Erythroblast (primary cell): ENCODE results near the gene FAM13A.
"Not testable (repeated sequence)": the region's sequence is repeated elsewhere in the genome, so short reads cannot be mapped to it uniquely, and the experiment has no call there.

ENCODE experiments used
- GATA1 ChIP-seq: IDR thresholded peaks from 2 replicates; pipeline ENCODE4 v1.6.1; 2011; ENCODE audit warnings: low read depth, mild to moderate bottlenecking, control low read depth, low read length, moderate library complexity
- POLR2A ChIP-seq: IDR thresholded peaks from 2 replicates; pipeline ENCODE4 v1.6.1; 2011; ENCODE audit warnings: mild to moderate bottlenecking, low read length

DNA sequence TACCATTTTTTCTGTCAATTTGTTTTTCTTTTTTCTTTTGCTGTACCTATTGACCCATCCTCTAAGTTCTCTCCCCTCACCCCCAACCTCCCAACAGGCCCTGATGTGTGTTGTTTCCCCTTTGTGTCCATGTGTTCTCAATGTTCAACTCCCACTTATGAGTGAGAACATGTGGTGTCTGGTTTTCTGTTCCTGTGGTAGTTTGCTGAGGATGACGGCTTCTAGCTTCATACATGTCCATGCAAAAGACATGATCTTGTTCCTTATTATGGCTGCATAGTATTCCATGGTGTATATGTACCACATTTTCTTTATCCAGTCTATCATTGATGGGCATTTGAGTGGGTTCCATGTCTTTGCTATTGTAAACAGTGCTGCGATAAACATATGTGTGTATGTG is 859 bp upstream of the FAM13A start:
- TF ChIP-seq POLR2A, GATA1: not testable (repeated sequence)
